ENCODE data around the gene GNB5. TPM values are rescaled to one million over a fixed set of nuclear protein-coding genes. Genes with fewer than 3 reads are reported as not detected.
"Not testable (repeated sequence)": the region's sequence is repeated elsewhere in the genome, so short reads cannot be mapped to it uniquely, and the experiment has no call there.

The GNB5 gene
- total RNA-seq, 1 donor from 2014 or later = 21.6 TPM

DNA sequence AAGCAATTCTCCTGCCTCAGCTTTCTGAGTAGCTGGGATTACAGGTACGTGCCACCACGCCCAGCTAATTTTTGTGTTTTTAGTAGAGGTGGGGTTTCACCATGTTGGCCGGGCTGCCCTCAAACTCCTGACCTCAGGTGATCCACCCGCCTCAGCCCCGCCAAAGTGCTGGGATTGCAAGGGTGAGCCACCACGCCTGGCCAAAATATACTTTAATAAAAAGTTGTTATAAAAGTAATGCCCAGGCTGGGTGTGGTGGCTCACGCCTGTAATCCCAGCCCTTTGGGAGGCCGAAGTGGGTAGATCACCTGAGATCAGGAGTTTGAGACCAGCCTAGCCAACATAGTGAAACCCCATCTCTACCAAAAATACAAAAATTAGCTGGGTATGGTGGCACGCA lies 94.7 kb downstream of the GNB5 start:
- not testable (repeated sequence) for DNase-seq (ENCODE audit: low read depth)

- DNase-seq (ENCODE audit: low read depth) = peak; percentile 52
These were observed 95.5 kb downstream of the GNB5 start for GRCh38 chr15:52095597-52096262.

GRCh38 chr15:52094811-52095584 lies 96.2 kb downstream of the GNB5 start:
- DNase-seq (ENCODE audit: low read depth) = no peak

- DNase-seq (ENCODE audit: low read depth) = peak; percentile 88
These were observed 97.4 kb downstream of the GNB5 start for GRCh38 chr15:52093539-52094510.

DNA sequence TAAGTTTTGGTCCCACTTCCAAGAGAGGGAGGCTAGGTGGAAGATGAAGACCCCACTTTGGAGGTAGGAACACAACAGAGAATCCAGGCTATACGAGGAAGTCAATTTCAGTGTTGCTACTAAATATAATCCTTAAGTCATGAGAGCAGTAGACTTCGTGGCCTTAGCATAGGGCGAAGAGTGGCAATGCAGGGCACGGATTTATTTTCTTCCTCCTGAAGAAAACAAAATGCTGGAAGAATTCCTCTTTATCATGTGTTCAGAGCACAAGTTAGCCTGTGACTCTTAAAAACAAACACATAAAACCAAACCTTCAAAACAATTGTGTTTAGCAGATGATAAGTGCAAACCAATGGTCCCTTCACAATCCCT lies 98.0 kb downstream of the GNB5 start:
- DNase-seq (ENCODE audit: low read depth) = no peak

GRCh38 chr15:52090193-52090592 lies 101.0 kb downstream of the GNB5 start:
- no peak for DNase-seq (ENCODE audit: low read depth)

GRCh38 chr15:52086011-52086786 lies 105.0 kb downstream of the GNB5 start:
- no peak for DNase-seq (ENCODE audit: low read depth)

DNA sequence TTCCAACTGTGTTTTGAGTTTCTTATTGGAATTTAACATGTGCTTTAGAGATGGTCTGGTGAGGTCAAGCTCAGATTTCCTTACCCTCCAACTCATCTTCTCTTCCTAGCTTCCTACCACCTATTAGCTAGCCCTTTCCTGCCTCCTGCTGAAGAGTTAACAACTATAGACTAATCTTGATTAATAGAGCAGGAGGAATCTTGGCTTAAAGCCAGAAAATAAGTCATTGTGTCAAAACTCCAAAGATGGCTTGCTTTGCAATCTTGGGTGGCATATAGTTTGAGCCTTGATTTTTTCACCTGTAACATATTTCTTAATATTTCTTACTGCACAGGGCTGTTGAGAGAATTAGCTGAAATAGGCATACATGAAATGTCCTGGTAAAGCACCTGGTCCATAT lies 105.9 kb downstream of the GNB5 start:
- DNase-seq (ENCODE audit: low read depth) = no peak

DNA sequence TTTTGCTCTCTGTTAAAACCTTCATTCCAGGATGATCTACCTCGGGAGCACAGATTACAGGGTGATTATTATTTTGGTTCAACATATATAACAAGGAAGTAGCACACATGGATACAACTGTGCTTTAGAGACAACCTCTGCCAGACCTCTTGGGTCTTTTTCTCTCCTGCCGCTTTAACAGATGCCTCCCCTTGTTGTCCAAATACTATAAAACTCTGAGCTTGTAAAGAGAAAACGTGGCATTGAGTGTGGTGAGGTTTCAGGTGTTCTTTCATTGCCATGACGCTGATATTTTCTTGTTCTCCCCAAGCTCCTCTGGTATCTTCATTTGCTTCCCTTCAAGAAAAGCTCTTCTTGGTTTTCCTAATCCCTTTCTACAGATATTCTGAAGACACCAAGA lies 107.6 kb downstream of the GNB5 start:
- DNase-seq (ENCODE audit: low read depth) = no peak

DNA sequence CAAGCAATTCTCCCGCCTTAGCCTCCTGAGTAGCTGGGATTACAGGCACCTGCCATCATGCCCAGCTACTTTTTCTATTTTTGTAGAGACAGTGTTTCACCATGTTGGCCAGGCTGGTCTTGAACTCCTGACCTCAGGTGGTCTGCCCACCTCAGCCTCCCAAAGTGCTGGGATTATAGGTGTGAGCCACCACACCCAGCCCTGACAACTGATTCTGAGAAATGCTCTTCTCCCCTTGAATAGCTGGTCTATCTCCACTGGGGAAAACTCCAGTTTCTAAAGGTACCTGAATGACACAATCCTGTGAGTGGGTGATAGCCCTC lies 108.2 kb downstream of the GNB5 start:
- DNase-seq (ENCODE audit: low read depth) = peak; percentile 29

DNA sequence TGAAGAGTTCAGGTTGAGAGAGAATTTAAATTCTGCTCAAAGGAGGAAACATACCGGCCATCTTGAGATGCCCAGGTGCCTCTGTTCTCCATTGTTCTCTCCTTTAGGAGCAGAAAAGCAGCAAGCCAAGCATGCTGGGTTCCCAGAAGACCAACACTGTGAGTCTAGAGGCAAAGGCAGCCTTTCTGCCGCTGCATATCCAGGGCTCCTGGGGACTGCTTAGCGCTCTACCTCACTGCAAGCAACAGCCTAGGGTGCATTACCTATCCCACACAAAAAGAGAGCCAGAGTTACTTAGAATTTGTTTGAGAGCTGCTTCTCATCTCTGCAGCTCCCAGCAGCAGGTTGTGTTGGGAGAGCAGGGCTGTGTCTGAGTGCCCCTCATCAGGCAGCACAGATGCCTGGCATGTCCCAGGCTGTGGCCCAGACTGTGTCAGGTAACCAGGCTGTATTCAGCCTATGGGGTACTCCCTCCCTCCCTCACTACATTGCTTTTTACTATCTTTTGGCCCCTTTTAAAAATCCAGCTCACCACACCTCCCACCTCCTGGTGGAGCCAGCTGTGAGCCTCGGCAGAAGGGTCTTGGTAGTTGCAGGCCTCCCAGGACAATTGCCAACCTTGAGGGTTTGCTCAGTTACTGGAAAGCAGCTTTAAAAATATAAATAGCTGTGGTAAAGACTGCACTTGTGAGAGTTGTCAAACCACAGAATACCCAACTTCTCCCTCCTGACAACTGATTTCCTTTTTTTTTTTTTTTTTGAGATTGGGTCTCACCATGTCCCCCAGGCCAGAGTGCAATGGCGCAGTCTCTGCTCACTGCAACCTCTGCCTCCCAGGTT lies 108.8 kb downstream of the GNB5 start:
- DNase-seq (ENCODE audit: low read depth) = peak; percentile 93

- no peak for DNase-seq (ENCODE audit: low read depth)
These were observed 110.3 kb downstream of the GNB5 start for GRCh38 chr15:52080706-52081392.

- no peak for DNase-seq (ENCODE audit: low read depth)
These were observed 111.2 kb downstream of the GNB5 start for GRCh38 chr15:52080031-52080430.

DNA sequence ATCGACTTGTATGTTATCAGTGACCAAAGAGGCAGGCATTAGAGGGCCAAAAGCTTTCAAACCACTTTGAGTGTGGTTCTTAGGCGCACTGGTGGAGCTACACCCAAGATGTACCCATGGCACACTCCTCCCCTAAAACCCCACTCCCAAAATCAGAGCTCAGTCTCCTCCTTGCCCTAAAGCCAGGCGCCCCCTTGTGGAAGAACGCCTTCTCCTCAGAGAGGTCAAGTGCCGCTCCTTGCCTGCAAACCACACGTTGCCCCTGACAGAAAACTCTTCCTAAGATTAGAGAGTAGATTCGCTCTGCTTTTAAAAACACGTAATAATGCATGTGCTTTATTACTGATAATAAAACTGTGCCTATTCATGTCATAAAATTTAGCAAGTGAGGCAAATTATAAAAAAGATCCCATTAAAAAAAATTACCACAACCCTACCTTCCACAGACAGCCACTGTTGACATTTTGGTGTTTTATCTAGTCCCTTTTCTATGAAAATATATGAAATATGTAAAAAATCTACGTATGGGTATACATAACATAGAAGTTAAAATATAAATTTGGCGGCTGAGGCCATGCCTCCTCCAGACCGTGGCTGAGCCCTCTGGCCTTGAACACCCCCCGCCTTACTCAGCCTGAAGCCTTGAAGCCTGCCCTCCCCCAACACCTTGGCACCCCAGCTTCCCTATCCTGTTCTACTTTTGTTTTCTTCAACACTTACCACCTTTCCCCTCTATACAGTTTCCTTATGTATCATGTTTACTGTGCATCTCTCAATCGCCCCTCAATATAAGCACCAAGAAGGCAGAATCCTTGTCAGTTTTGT lies 112.1 kb downstream of the GNB5 start:
- DNase-seq (ENCODE audit: low read depth) = peak; percentile 78

GRCh38 chr15:52078197-52078875 lies 112.9 kb downstream of the GNB5 start:
- DNase-seq (ENCODE audit: low read depth) = no peak

DNA sequence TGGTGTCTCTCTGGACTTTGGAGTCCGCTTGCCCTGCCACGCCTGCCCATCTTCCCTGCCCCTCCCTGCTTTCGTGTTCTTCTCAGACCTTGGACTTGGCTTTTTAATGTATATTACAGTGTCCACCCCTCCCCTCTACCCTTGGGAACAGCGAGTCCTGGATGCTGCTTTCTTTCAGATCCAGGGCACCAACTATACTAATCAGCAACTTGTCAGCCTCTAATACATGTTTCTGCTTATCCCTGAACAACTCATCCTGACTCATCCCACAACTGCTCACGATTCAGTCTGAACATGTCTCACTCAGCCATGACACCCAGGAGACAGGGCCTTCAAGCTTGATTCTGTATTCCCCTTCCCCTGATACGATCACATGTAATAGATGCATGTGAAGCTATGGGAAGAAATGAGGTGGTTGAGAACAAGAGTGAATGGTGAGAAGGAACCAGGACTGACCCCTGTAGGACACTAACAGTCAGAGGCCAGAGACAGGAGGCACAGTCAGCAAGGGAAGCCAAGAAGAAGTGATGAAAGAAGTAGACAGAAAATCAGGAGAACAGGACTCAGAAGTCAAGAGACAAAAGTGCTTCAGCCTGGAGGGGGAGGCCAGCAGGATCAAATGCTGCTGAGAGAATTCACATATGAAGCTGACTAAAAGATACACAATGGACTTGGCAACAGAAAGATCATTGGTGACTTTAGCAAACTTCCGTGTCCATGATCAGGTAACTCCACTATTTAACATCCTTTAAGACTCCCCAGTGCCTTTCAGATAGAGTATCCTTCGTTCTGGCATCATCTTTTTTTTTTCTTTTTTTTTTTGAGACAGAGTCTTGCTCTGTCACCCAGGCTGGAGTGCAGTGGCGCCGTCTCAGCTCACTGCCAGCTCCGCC lies 114.1 kb downstream of the GNB5 start:
- DNase-seq (ENCODE audit: low read depth) = peak; percentile 72

GRCh38 chr15:52071570-52071969 lies 119.6 kb downstream of the GNB5 start:
- DNase-seq (ENCODE audit: low read depth) = no peak

All from myocyte (in vitro differentiated cells).